NAMALWA (cell line): ENCODE measurements around the gene CIRBP.
"Not testable (repeated sequence)": the region's sequence is repeated elsewhere in the genome, so short reads cannot be mapped to it uniquely, and the experiment has no call there.

Experiments used
- DNase-seq: peaks from one replicate; pipeline ENCODE4 v3.0.0-alpha.2; 2015; ENCODE audit warnings: low spot score

Gene CIRBP

DNA sequence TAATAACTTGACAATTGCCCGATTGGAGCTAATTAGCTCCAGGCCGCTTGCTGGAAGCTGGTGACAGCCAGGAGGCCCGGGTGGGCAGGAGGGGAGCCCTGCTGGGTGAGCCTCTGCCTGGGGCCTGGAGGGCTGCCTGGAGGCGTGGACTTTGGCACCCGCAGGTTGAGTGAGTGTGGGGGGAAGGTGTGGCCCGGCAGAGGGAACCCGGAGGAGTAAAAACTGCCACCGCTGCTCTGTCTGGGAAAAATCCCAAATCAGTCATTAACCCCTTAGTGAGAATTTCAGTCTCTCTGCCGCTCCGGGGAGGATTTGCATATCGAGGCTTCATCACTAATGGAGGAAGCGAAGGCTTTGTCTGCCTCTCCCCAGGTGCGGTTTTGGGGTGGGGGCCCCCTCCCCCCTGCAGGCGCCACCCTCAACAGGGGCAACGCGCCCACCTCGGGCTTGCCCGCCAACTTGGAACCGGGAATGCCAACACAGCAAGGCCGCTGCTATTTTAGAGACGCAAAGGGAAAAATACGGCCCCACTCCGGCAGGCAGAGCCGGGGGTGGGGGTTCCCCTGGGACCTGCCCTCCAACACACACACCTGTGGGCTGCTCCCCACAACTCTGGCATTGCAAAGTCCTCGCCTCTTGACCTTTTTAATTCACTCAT lies 22.8 kb downstream of the CIRBP start:
- peak; percentile 47 for DNase-seq

DNA sequence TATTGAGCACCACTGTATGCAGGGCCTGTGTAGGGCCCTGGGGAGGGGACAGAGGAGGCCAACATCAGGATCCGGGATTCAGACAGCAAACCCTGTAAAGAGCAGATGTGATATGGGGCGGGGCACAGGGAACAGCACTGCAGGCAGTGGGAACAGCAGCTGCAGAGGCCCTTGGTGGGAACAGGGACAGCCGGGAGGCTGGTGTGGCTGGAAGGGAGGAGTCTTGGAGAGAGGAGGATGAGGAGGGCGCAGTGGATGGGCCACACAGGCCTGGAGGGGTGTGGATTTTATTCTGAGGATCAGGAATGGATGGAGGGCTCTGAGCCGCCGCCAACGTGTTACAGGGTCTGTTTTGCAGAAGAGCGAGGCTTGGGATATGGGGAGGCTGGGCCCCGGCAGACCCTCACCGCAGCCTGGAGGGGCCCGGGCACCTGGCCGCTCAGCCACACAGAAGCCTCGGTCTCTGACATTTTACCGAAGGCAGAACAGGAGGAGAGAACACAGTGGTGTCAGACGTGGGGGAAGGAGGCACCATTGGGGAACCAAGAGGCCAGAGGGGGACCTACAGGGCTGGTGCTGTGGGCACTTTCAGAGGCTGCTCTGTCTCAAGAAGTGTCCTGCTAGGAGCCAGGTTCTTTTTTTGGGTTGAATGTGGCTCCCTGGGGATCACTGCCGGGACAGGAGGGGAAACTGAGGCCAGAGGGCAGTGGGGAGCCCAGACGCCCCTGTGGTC lies 23.5 kb downstream of the CIRBP start:
- DNase-seq = no peak

DNA sequence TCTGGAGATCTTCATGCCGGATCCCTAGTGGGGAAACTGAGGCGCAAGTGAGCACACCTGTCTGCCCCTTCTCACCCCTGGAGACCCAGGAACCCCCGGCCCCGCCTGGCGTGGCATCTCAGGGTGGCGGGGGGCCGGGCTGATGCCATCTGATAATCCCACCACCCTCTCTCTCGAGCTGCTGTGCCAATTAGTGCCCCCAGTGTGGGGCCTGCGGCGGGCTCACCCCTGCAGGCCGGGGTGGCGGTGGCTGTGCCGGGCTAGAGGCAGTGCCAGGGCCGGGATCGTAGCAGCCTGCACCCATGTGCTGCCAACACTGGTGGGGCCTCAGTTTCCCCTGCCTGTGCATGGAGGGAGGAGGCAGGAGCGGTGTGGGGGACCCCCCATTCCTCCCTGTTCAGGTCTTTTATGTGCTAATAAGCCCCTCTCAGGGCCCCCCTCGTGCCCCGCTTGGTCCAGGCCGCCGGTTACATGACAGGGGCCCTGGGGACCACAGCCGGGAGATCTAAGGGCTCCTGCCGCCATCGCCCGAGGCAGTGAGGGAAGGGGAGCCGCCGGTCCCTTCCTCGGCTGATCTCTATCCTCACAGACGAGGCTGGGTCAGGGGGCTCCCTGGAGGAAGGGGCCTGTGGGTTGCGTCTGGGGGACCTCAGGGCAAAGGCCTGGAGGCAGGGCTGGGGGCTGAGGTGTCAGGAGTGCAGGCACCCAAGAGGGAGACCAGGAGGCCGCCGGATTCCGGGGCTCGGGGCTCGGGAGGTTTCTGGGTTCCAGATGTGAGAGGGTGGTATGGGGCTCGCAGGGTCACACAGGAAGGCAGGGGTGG lies 24.9 kb downstream of the CIRBP start:
- DNase-seq = no peak

DNA sequence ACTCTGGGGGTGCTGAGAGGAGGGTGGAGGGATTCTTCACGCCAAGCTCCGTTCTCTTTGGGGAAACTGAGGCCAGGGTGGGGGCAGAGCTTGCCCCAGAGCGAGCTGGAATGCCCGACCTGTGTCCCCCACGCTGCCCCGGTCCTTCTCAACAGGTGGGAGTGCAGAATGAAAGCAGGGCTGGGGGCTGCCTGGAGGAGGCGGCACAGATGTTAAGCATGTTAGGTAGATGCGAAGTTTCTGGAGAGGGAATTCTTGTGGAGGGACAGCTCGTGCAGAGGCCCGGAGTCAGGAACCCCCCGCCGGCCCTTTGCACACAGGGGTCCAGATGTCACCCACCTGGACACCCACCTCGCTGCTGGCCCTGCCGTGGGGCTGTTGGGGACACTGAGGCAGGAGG lies 25.6 kb downstream of the CIRBP start:
- no peak for DNase-seq

DNA sequence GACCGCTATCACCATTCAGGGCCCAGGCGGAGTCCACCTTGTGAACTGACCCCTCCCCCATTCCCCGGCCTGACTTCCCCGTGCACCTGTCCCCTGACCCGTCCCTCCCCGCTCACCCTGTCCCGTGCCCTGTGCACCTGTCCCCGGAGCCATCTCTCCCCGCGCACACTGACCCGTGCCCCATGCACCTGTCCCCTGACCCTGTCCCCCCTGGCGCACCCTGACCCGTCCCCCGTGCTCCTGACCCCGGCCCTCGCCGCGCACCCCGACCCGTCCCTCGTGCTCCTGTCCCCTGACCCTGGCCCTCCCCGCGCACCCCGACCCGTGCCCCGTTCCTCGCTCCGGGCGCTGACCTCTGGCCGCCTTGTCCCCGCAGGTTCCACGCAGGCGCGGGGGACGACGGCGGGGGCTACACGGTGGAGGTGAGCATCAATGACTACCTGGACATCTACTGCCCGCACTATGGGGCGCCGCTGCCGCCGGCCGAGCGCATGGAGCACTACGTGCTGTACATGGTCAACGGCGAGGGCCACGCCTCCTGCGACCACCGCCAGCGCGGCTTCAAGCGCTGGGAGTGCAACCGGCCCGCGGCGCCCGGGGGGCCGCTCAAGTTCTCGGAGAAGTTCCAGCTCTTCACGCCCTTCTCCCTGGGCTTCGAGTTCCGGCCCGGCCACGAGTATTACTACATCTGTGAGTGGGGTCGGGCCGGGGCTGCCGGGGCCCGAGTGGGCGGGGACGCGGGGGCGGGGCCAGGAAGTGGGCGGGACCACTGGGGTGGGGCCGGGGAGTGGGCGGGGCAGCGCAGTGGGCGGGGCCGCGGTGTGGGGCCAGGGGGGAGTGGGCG lies 26.3 kb downstream of the CIRBP start:
- peak; percentile 44 for DNase-seq

DNA sequence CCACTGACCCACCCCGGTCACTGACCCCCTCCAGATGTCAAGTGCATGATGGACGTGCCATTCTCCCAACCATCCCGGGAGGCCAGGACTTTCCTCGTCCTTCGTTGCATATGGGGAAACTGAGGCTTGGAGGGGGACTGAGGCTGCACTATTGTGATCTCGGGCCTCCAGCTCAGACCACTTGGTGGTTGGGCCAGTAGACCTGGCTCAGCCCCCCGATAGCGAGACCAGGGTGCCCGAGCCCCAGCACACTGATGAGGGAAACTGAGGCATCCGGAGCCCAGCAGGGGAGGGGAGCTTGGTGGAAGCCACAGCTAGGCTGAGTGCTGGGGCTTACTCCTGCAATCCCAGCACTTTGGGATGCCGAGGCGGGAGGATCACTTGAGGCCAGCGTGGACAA lies 26.9 kb downstream of the CIRBP start:
- no peak for DNase-seq

DNA sequence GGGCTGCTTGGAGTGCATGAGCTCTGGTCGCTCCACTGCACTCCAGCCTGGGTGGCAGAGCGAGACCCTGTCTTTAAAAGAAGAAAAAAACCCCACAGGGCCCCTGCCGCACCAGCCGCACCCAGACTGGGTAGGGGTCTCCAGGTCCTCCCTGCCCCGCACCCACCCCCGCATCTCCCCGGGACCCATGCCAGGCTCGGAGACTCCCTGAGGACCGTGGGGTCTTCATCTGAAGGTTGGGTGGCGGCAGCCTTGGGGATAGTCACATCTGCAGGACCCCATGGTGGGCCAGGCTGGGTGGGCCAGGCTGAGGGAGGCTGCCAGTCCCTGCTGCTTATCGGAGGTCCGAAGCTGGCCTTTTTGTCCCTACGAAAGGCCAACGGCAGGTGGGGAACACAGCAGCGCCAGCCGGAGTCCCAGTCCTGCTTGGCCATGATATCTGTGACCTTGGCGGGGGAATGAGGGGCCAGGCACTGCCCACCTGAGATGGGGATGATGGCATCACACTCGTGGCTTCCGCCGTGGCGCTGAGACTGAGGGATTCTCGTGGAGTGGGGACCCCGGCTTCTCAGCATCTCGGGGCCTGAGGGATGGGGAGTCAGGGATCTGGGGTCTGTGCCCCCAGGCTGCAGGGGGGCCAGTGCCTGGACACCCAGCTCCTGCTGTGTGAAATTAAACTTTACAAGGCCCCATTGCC lies 27.6 kb downstream of the CIRBP start:
- no peak for DNase-seq

DNA sequence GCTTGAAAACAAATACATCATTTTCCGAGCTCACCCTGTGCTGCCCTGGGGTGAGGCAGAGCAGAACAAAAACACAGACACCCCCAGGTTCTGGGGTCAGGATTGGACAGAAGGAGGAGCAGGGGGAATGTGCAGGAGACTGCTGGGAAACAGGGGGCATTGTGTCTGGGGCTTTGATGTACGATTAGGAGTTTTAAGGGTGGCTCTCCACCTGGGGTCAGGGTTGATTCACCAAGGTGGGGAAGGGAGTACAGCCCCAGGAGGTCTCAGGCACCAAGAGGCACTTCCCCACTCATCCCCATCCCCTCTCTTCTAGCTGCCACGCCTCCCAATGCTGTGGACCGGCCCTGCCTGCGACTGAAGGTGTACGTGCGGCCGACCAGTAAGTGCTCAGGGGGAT lies 29.1 kb downstream of the CIRBP start:
- no peak for DNase-seq

DNA sequence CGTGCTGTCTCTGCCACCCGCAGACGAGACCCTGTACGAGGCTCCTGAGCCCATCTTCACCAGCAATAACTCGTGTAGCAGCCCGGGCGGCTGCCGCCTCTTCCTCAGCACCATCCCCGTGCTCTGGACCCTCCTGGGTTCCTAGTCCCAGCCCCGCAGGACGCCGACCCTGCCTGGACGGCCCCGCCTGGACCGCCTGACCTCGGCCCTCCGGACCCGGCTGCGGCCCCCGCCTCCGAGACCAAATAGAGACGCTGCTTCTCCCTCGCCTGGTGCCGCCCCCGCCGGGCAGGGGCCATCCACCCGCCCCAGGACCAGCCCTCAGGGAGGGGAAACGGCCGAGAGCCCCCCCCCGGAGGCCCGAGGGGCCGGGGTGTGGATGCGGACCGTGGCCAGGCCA lies 30.7 kb downstream of the CIRBP start:
- DNase-seq = no peak

DNA sequence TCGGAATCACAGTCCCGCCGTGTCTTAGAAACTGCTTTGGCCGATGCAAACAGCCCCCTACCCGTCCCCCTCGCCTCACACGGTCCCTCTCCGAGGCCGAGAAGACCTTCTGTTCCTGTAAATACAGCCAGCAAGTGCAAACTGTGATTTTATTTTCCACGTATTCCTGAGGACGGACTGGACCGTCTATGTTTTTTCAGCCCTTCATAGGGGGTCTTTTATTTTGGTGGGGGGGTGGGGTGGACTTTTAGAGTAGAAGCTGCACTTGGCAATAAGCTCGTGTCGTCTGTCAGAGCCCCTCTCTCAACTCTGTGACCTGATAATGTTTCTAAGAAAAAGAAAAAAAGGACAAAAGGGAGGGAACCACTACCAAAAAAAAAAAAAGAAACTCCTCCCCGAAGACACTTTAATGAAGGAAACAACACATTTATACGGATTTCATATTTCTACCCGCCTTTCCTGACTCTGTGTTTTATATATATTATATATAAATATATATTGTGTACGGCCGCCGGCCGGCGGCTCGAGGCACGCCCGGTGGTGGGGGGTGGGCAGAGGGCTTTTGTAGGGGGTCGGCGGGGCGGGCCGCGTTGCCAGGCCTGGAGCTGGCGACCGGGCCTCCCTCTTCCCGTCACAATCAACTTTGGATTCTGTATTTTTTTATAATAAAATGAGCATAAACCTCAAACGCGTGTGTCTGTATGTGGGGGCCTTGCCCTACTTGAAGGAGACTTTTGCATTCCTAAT lies 31.8 kb downstream of the CIRBP start:
- DNase-seq = no peak

DNA sequence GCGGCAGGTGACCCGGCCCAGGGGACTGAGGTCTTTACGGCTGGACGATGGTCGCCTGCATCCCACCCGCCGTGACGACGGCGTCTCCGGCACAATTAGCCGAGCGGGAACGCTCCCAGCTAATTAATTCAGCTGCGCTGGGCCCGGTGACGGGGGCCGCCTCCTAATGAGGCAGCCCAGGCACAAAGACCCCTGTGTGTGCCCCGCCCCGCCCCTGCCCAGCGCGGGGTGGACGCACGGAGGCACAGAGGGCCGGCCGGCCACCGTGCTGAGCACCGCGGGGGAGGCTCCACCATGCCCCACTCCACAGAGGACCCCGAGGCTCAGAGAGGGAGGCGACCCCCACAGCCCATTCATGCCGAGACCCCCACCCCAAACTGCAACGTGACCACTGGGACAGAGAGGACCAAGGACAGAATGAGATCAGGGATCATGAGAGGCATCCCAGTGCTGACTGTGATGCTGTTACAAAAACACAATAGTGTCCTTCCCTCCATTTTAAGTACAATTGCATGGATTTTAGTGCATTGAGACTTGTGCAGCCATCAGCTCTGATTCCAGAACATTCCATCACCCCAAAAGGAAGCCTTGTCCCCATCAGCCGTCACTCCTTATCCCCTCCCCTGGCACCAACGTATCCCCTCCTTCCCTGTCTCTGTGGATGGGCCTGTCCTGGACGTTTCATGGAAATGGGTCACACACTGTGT lies 33.6 kb downstream of the CIRBP start:
- DNase-seq = no peak

DNA sequence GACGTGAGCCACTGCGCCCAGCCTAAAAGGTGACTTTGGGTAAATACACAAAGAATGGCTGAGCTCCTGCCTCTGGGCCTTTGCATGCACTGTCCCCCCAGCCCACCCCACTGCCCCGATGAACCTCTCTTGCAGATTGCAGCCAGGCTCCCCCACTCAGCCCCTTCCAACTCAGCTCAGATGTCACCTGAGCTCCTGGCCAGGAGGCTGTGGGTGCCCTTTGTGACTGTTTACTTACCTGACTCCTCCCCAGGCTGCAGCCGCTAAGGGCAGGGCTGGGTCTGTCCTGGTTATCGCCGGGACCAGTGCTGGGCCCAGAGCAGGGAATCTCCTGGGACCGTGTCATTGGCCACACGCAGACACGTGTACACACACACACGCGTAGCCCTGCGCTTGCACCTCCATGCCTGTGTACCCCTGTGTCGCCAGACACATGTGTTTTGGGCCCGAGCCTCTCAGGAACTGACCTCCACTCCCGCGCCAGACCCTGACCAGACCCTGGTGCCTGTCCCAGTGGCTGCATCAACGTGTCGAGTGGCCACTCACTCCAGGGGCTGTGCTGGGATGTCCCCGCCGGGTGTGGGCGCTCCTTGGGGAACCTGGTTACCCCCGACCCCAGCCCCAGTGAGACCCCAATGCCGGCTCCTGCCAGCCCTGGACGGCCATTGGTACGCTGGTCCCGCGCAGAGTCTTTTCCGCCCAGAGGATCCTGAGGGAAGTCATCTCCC lies 35.2 kb downstream of the CIRBP start:
- DNase-seq = no peak

DNA sequence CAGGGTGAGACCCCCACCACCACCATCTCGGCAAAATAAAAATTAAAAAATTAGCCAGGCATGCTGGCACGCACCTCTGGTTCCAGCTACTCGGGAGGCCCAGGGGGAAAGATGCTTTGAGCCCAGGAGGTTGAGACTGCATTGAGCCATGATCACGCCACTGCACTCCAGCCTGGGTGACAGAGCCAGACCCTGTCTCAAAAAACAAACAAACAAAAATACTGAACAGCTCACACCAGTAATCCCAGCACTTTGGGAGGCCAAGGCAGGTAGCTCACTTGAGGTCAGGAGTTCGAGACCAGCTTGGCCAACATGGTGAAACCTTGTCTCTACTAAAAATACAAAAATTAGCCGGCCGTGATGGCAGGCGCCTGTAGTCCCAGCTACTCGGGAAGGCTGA lies 36.2 kb downstream of the CIRBP start:
- not testable (repeated sequence) for DNase-seq

DNA sequence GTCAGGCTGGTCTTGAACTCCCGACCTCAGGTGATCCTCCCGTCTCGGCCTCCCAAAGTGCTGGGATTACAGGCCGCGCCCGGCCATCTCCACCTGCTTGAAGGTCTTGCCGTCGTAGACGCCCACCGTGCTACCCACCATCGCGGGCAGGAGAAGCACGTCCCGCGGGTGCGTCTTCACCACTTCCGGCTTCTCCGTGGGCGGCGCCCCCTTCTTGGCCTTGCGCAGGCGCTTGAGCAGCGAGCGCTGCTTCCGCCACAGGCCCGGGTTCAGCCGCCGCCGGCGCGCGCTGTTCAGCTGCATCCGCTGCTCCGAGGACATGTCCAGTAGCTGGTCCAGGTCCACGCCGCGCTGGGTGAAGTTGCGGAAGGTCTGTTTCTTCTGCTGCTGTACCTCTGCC lies 38.2 kb downstream of the CIRBP start:
- no peak for DNase-seq

DNA sequence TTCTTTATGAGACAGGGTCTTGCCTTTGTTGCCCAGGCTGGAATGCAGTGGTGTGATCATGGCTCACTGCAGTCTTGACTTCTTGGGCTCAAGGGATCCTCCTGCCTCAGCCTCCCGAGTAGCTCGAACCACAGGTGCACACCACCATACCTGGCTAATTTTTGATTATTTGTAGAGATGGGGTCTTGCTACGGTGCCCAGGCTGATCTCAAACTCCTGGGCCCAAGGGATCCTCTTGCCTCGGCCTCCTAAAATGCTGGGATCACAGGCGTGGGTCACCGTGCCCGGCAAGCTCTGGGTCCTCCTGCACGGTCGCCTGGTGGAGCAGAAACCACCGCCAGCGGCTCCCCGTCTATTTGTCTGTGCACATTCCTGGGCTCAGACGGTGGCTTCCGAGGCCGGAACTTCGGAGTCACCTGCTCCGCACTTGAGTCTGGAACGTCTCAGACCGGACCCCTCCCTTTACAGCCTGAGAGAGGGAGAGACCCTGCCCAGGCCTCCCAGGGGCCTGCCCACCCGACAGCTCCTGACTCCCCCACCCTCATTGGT lies 38.7 kb downstream of the CIRBP start:
- DNase-seq = no peak

DNA sequence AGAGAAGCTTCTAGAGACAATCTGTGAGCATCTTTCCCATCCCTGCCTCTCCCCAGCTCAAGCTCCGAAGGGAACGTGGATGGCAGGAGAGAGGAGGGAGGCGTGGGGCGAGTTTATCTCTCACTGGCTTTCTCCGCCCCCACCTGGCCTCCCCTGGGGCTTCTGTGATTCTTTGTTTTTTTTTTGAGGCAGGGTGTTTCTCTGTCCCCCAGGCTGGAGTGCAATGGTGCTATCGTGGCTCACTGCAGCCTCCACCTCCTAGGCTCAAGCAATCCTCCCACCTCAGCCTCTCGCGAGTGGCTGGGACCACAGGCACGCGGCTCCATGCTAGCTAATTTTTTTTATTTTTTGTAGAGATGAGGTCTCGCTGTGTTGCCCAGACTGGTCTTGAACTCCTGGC lies 39.6 kb downstream of the CIRBP start:
- no peak for DNase-seq

DNA sequence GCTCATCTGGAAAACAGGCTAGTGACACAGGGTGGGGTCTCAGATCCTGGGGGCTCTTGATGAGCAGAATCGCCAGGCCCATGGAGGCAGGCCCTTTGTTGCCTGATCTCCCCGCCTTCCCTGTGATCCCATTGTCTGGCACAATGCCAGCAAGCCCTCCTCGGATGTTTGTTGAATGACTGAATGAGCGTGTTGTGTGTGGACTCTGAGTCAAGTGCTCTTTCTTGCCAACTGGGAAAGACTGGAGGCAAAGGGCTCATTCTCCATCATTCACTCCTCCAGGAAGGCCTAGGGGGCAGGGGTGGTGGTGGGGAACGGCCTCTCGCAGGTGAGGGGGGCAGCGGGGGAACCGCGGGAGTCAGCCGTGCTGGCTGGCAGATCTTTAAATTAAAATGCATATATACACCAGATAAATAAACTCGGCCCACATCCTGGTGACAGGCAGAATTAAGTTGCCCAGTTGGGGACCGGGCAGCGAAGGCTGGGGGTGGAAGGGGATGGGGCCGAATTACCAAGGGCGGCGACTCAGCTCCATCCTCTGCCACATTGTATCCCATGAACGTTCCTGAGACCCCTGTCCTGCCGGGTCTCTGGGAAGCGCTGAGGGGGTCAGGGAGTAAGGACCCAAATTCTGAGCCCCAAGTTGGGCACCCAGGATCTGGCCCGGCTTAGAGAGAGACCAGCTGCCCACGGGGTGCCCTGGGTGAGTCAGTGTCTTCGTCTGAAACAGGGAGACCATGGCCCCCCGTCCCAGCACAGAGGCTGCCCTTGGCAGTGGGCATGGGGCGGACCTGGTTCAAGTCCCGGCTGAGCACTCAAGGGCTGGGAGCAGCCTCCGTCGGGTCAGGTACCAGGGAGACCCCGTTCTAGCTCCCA lies 41.1 kb downstream of the CIRBP start:
- DNase-seq = no peak

DNA sequence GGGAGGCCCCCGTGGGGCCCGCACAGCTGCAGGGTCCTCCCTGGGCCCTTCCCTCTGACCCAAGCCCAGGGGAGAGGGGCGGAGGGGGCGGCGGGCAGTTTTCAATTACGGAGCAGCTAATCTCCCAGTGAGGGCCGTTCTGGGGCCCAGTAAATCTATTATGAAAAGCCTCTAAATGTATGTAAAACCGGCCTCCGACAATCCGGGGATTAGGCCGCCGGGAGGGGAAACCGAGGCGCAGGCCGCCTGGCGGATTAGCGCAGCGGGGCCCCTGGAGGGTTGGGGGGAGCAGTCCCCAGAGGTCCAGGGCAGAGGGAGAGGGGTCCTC lies 41.7 kb downstream of the CIRBP start:
- no peak for DNase-seq
